ENCODE measurements around the gene WNT7B. TPM values are rescaled to one million over a fixed set of nuclear protein-coding genes. Genes with fewer than 3 reads are reported as not detected.

The WNT7B gene
- total RNA-seq, 6 experiments from 2014 or later = 0.07 to 0.14 (median 0.09) TPM; not detected in 1

DNA sequence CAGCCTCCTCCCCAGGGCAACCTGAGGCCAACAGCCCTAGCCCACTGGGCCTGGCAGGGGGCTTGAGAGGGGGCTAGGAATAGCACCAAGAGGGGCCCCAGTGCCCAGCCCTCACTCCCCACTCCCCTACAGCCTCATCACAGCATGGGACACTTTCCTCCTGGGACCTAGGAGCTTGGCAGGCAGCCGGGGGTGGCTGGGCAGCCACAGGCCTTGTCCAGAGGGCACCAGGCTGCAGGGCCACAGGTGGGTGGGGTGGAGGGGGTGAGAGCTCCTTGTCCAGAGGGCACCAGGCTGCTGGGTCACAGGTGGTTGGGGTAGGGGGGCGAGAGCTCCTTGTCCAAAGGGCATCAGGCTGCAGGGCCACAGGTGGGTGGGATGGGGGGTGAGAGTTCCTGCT, 61.8 kb downstream of the WNT7B start:
- Mint-ChIP-seq H3K27ac (no peak overlapping the region), H3K4me3 (no peak overlapping the region), H3K9me3 (no peaks in the 10 kb centered on the region; the same call in 1 of the 2 replicates), H3K36me3 (ENCODE audit: low read depth) (peaks cover 5% of the 10 kb centered on the region; the same call in 1 of the 2 replicates), H3K4me1 (ENCODE audit: low read depth) (no peaks in the 10 kb centered on the region), H3K27me3 (ENCODE audit: insufficient read depth) (peaks cover 10% of the 10 kb centered on the region)
- no peak for DNase-seq
- TF ChIP-seq, protein P1, sequence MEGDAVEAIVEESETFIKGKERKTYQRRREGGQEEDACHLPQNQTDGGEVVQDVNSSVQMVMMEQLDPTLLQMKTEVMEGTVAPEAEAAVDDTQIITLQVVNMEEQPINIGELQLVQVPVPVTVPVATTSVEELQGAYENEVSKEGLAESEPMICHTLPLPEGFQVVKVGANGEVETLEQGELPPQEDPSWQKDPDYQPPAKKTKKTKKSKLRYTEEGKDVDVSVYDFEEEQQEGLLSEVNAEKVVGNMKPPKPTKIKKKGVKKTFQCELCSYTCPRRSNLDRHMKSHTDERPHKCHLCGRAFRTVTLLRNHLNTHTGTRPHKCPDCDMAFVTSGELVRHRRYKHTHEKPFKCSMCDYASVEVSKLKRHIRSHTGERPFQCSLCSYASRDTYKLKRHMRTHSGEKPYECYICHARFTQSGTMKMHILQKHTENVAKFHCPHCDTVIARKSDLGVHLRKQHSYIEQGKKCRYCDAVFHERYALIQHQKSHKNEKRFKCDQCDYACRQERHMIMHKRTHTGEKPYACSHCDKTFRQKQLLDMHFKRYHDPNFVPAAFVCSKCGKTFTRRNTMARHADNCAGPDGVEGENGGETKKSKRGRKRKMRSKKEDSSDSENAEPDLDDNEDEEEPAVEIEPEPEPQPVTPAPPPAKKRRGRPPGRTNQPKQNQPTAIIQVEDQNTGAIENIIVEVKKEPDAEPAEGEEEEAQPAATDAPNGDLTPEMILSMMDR (IDR thresholded peaks at IDR 0.05) = no peak

DNA sequence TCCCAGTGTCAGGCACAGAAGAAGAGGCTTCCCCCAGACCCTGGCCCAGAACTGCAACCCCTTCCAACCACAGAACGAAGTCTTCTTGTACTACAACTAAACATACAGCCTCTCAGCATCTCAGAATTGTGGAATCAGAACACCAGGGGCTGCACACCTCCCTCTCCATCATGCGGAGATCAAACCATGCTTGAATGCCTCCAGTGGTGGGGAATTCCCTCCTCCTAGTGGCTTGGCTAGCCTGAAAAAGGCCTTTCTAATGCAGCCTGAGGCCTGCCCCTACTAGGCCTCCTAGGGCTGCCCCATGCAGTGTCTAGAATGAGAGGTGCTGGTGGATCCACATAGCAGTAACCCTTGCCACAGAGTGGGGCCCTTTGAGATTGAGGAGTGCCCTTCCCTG, 62.7 kb downstream of the WNT7B start:
- TF ChIP-seq, protein P1 (IDR thresholded peaks at IDR 0.05) = no peak
- H3K4me3 Mint-ChIP-seq = no peak overlapping the region
- H3K36me3 Mint-ChIP-seq (ENCODE audit: low read depth) = peaks cover 5% of the 10 kb centered on the region; the same call in 1 of the 2 replicates
- no peak overlapping the region for H3K27ac Mint-ChIP-seq
- H3K9me3 Mint-ChIP-seq = no peaks in the 10 kb centered on the region; the same call in 1 of the 2 replicates
- H3K4me1 Mint-ChIP-seq (ENCODE audit: low read depth) = no peaks in the 10 kb centered on the region
- peaks cover 13% of the 10 kb centered on the region for H3K27me3 Mint-ChIP-seq (ENCODE audit: insufficient read depth)
- DNase-seq = no peak

DNA sequence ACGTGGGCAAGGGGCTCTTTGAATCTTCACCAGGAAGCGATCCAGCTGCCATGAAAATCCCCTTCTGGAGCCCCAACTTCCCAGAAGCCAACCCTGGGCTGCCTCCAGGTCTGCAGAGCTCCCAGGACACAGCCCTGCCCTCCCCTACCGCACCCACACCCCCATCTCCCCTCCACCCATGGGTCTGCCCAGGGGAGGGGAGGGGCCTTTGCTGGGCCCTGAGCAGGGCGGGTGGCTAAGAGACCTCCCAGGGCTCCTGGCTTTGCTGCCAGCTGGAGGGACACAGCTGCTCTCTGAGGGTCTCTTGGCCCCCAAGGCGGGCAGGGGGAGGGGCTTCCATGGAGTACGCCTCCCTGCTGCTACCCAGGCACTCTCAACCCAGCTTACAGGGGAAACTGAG, 64.1 kb downstream of the WNT7B start:
- Mint-ChIP-seq H3K9me3 (no peaks in the 10 kb centered on the region; the same call in 1 of the 2 replicates), H3K36me3 (ENCODE audit: low read depth) (peaks cover 5% of the 10 kb centered on the region; the same call in 1 of the 2 replicates), H3K27me3 (ENCODE audit: insufficient read depth) (peaks cover 13% of the 10 kb centered on the region), H3K4me3 (no peak overlapping the region), H3K27ac (no peak overlapping the region), H3K4me1 (ENCODE audit: low read depth) (no peaks in the 10 kb centered on the region)
- DNase-seq = no peak
- TF ChIP-seq, protein P1 (IDR thresholded peaks at IDR 0.05) = no peak

DNA sequence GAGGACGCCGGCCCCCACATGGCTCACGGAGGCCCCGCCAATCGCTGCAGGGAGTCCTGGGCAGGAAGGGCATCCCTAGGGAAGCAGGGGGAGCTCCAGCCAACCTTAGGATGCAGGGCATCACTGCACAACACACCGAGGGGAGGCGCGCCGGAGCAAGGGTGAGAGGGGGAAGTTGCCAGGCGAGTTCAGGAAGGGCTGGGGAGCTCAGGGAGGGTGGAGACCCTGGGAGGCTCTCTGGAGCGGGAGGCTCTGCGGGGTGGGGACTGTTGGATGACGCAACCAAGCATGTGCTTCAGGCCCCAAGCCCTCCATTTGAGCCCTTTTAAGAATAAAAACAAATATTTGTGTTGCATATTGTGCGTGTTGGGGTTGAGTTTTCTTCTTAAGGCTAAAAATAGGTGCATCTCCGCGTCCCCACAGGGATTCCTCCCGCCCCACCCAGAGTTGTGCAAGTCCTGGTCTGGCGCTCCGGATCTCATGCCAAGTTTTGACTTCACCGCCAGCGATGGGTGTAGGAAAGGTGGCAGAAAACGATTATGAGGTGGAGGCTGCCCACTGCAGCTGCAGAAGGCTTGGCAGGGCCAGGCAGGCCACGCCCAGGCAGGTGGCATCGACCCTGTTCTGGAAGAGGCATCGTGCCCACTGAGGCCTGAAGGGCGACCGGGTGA, 65.2 kb downstream of the WNT7B start:
- no peak for DNase-seq
- Mint-ChIP-seq H3K4me3 (no peak overlapping the region), H3K9me3 (no peaks in the 10 kb centered on the region; the same call in 1 of the 2 replicates), H3K4me1 (ENCODE audit: low read depth) (no peaks in the 10 kb centered on the region), H3K27me3 (ENCODE audit: insufficient read depth) (peaks cover 17% of the 10 kb centered on the region), H3K27ac (no peak overlapping the region), H3K36me3 (ENCODE audit: low read depth) (peaks cover 5% of the 10 kb centered on the region; the same call in 1 of the 2 replicates)
- TF ChIP-seq, protein P1 (IDR thresholded peaks at IDR 0.05) = no peak

DNA sequence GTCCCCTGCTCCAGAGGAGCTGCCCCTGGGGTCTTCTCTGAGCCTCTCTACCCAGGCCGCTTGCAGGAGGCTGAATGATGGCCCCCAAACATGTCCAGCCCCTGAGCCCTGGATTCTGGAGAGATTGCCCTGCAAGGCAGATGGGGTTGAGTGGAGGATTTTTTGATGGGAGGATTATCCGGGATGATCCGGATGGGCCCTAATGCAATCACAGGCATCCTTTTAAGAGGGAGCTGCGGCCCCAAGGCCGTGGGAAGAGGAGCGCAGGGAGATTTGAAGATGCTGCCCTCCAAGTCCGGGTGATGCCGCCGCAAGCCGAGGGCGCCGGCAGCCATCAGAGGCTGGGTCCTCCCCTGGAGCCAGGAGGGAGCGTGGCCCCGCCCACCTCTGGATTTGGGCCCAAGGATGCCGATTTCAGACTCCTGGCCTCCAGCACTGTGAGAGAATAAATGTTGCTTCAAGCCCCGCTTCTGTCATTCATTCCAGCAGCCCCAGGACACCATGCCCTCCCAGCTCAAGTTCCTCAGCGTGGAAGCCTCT, 66.0 kb downstream of the WNT7B start:
- TF ChIP-seq, protein P1 (IDR thresholded peaks at IDR 0.05) = no peak
- H3K4me1 Mint-ChIP-seq (ENCODE audit: low read depth) = peaks cover 3% of the 10 kb centered on the region
- peaks cover 17% of the 10 kb centered on the region for H3K27me3 Mint-ChIP-seq (ENCODE audit: insufficient read depth)
- H3K36me3 Mint-ChIP-seq (ENCODE audit: low read depth) = peaks cover 5% of the 10 kb centered on the region; the same call in 1 of the 2 replicates
- H3K4me3 Mint-ChIP-seq = no peak overlapping the region
- H3K27ac Mint-ChIP-seq = no peak overlapping the region
- DNase-seq = no peak
- H3K9me3 Mint-ChIP-seq = no peaks in the 10 kb centered on the region; the same call in 1 of the 2 replicates
